ENCODE measurements around the gene KNTC1. TPM values are rescaled to one million over a fixed set of nuclear protein-coding genes. Genes with fewer than 3 reads are reported as not detected.

Gene KNTC1
- total and polyA plus RNA-seq, 3 donors from 2014 or later: 46.1 to 118 (median 79.8) TPM

GRCh38 chr12:122527478-122527944 lies 462 bp downstream of the KNTC1 start:
- H3K4me1 ChIP-seq: peaks cover 18% of the 10 kb centered on the region
- intact Hi-C loops (cut with DNase I; ENCODE audit: low total_unique reads): no loop called here
- no peaks in the 10 kb centered on the region for H3K27me3 ChIP-seq
- 0 to 1% methylated on average over 21 of the region's 21 CpGs for whole genome bisulfite sequencing, 2 donors
- H3K27ac ChIP-seq: peak overlapping the region in 1 of 2 donors; percentile 70
- no peaks in the 10 kb centered on the region for H3K36me3 ChIP-seq (ENCODE audit: low read depth, missing control alignments)
- peak overlapping the region; percentile 60 to 91 for H3K4me3 ChIP-seq
- DNase-seq: peak; percentile 34
- TF ChIP-seq POLR2A (IDR thresholded peaks at IDR 0.05) (no peak), CTCF (IDR thresholded peaks at IDR 0.05) (no peak)
- H3K9me3 ChIP-seq: no peaks in the 10 kb centered on the region

GRCh38 chr12:122528582-122528981 lies 1.5 kb downstream of the KNTC1 start:
- TF ChIP-seq POLR2A (IDR thresholded peaks at IDR 0.05) (no peak), CTCF (IDR thresholded peaks at IDR 0.05) (no peak)
- 85 to 94% methylated on average over 7 of the region's 7 CpGs for WGBS, 2 donors
- Histone ChIP-seq H3K9me3 (no peaks in the 10 kb centered on the region), H3K27ac (no peak overlapping the region), H3K4me3 (no peak overlapping the region), H3K36me3 (ENCODE audit: low read depth, missing control alignments) (no peaks in the 10 kb centered on the region), H3K4me1 (peaks cover 9% of the 10 kb centered on the region), H3K27me3 (no peaks in the 10 kb centered on the region)
- intact Hi-C loops (cut with DNase I; ENCODE audit: low total_unique reads): no loop called here
- DNase-seq: no peak

- peaks cover 9% of the 10 kb centered on the region for H3K4me1 ChIP-seq
- H3K27ac ChIP-seq: no peak overlapping the region
- H3K4me3 ChIP-seq: no peak overlapping the region
- DNase-seq: no peak
- TF ChIP-seq CTCF (IDR thresholded peaks at IDR 0.05) (no peak), POLR2A (IDR thresholded peaks at IDR 0.05) (no peak)
- 92 to 97% methylated on average over 6 of the region's 6 CpGs for WGBS, 2 donors
- H3K36me3 ChIP-seq (ENCODE audit: low read depth, missing control alignments): no peaks in the 10 kb centered on the region
- no peaks in the 10 kb centered on the region for H3K9me3 ChIP-seq
- no peaks in the 10 kb centered on the region for H3K27me3 ChIP-seq
- intact Hi-C loops (cut with DNase I; ENCODE audit: low total_unique reads): no loop called here
Observed at GRCh38 chr12:122528992-122529391, 1.9 kb downstream of the KNTC1 start.

- DNase-seq: peak; percentile 28
- intact Hi-C loops (cut with DNase I; ENCODE audit: low total_unique reads): no loop called here
- Histone ChIP-seq H3K27me3 (no peaks in the 10 kb centered on the region), H3K36me3 (ENCODE audit: low read depth, missing control alignments) (no peaks in the 10 kb centered on the region), H3K4me3 (no peak overlapping the region), H3K9me3 (no peaks in the 10 kb centered on the region), H3K27ac (no peak overlapping the region), H3K4me1 (no peaks in the 10 kb centered on the region)
- TF ChIP-seq POLR2A (IDR thresholded peaks at IDR 0.05) (no peak), CTCF (IDR thresholded peaks at IDR 0.05) (no peak)
- 72 to 92% methylated on average over 2 of the region's 2 CpGs for WGBS, 2 donors
Observed at GRCh38 chr12:122533856-122534255, 6.8 kb downstream of the KNTC1 start.

- intact Hi-C loops (cut with DNase I; ENCODE audit: low total_unique reads): no loop called here
- Histone ChIP-seq H3K9me3 (no peaks in the 10 kb centered on the region), H3K27ac (no peak overlapping the region)
Observed at GRCh38 chr12:122537021-122537420, 10.0 kb downstream of the KNTC1 start.

More at GRCh38 chr12:122537021-122537420, 10.0 kb downstream of the KNTC1 start:
- WGBS, 2 donors: 90 to 95% methylated on average over 4 of the region's 4 CpGs
- Histone ChIP-seq H3K4me1 (no peaks in the 10 kb centered on the region), H3K27me3 (no peaks in the 10 kb centered on the region), H3K4me3 (no peak overlapping the region), H3K36me3 (ENCODE audit: low read depth, missing control alignments) (no peaks in the 10 kb centered on the region)
- DNase-seq: no peak
- TF ChIP-seq CTCF (IDR thresholded peaks at IDR 0.05): no peak
